Panc1 (cell line): ENCODE data around the gene TMA7. TPM values are rescaled to one million over a fixed set of nuclear protein-coding genes. Genes with fewer than 3 reads are reported as not detected.
"Not testable (repeated sequence)": the region's sequence is repeated elsewhere in the genome, so short reads cannot be mapped to it uniquely, and the experiment has no call there.

Experiments used
- ATAC-seq: fragments of 200-7000 bp; cut with Tn5 transposase; 2 replicates; pipeline ENCODE4 v1.9.1; 2020; ENCODE audit warnings: mild to moderate bottlenecking, moderate library complexity
- BruUV-seq: library from RNA; stranded (reverse); fragments of 400-500 nt; replicated peaks from 2 replicates; lab custom pipeline; 2021; lab: Mats Ljungman, UMichigan
- CTCF ChIA-PET: fragments of 300-600 bp; sonication (Branson Sonifier 250); formaldehyde crosslinking; loops from one replicate; lab custom pipeline; 2022; ENCODE audit warnings: antibody characterized with exemption; lab: Charles Lee
- POLR2A ChIA-PET: fragments of 300-600 bp; sonication (Branson Sonifier 250); formaldehyde crosslinking; loops from one replicate; lab custom pipeline; 2022; ENCODE audit warnings: antibody characterized with exemption; lab: Charles Lee
- DNase-seq: peaks from one replicate; pipeline ENCODE4 v3.0.0-alpha.2; 2010; ENCODE audit warnings: low read depth, low spot score
- H3K27ac ChIP-seq: 2 replicates; pipeline ENCODE4 v1.5.1; 2011; ENCODE audit warnings: mild to moderate bottlenecking, low read length, inconsistent platforms
- H3K27me3 ChIP-seq: fragments of 200-500 bp; sonication (Bioruptor generic); 2 replicates; pipeline ENCODE4 v1.6.0; 2014; ENCODE audit warnings: low read length, inconsistent platforms; ENCODE audit not compliant: control insufficient read depth, insufficient read depth
- H3K36me3 ChIP-seq: fragments of 200-500 bp; sonication (Bioruptor generic); 2 replicates; pipeline ENCODE4 v1.5.1; 2014; ENCODE audit warnings: inconsistent platforms, mild to moderate bottlenecking, low read length, moderate library complexity; ENCODE audit not compliant: control insufficient read depth, insufficient read depth
- H3K4me1 ChIP-seq: 2 replicates; pipeline ENCODE4 v1.5.1; 2011; ENCODE audit warnings: inconsistent platforms, mild to moderate bottlenecking, low read length, moderate library complexity; ENCODE audit not compliant: control insufficient read depth, insufficient read depth
- H3K4me3 ChIP-seq, 2 experiments: 2 replicates each; pipeline ENCODE4 v1.5.1; 2011 to 2012; ENCODE audit warnings: low read depth in 2 of 2, low read length in 2 of 2, mild to moderate bottlenecking in 2 of 2, inconsistent platforms in 1 of 2, moderate library complexity in 1 of 2
- H3K9me3 ChIP-seq: fragments of 200-500 bp; sonication (Bioruptor generic); 2 replicates; pipeline ENCODE4 v1.5.1; 2014; ENCODE audit warnings: low read depth, mild to moderate bottlenecking, inconsistent platforms, low read length, moderate library complexity; ENCODE audit not compliant: control insufficient read depth, insufficient read depth
- POLR2AphosphoS5 ChIP-seq: IDR thresholded peaks from 2 replicates; pipeline ENCODE4 v1.6.1; 2012; ENCODE audit warnings: mild to moderate bottlenecking, low read depth, low read length, moderate library complexity
- REST ChIP-seq, 2 experiments: IDR thresholded peaks; 2 replicates each; pipeline ENCODE4 v1.6.1; 2011 to 2012; ENCODE audit warnings: low read depth in 2 of 2, control low read depth in 1 of 2, low read length in 1 of 2, mild to moderate bottlenecking in 1 of 2, moderate library complexity in 1 of 2; ENCODE audit not compliant: insufficient read depth in 1 of 2
- SIN3A ChIP-seq: IDR thresholded peaks from 2 replicates; pipeline ENCODE4 v1.6.1; 2012; ENCODE audit warnings: low read depth, mild to moderate bottlenecking, low read length, moderate library complexity, borderline replicate concordance; ENCODE audit not compliant: insufficient read depth
- TCF7L2 ChIP-seq: IDR thresholded peaks from 2 replicates; pipeline ENCODE4 v1.6.1; 2011; ENCODE audit warnings: mild to moderate bottlenecking, low read depth, low read length, inconsistent platforms
- in situ Hi-C: cut with HindIII; loops from 2 replicates; pipeline ENCODE4 v1.10.0; 2016; ENCODE audit warnings: low sequenced_read_pairs, low pct_unique_long_range_greater_than_20kb
- intact Hi-C: fragments of 100-400 bp; cut with micrococcal nuclease; formaldehyde crosslinking; loops from one replicate; pipeline ENCODE4 v1.10.0; 2022; ENCODE audit not compliant: unreplicated experiment
- total RNA-seq: library from RNA; stranded (reverse); gene quantifications from one replicate; pipeline ENCODE4 v1.2.1, GENCODE V29; 2021; ENCODE audit not compliant: unreplicated experiment
- TF ChIP-seq, protein P1 (sequence below): fragments of 450-650 bp; IDR thresholded peaks from 2 replicates; pipeline ENCODE4 v1.5.1; 2017; ENCODE audit warnings: mild to moderate bottlenecking

The TMA7 gene
- total RNA-seq, 1 experiment from 2014 or later, result 175 TPM

GRCh38 chr3:48400824-48401433, 39.1 kb upstream of the TMA7 start:
- Histone ChIP-seq H3K4me3 (no peak overlapping the region), H3K27me3 (no peaks in the 10 kb centered on the region), H3K36me3 (no peaks in the 10 kb centered on the region), H3K4me1 (no peaks in the 10 kb centered on the region), H3K9me3 (no peaks in the 10 kb centered on the region), H3K27ac (no peak overlapping the region)
- ChIA-PET CTCF (interaction anchor here (0.6 to 5.2 kb wide), 11 partner anchors 13 to 1503 kb away, joined by 3 to 98 read pairs (median 4); partner anchors contain the start of genes CCDC51, MST1R and TMA7), POLR2A (interaction anchor here (0.6 to 0.9 kb wide), 2 partner anchors 35 to 93 kb away, joined by 3 to 4 read pairs; no protein-coding TSS in a partner anchor)
- in situ Hi-C loops, result no loop called here
- no peak for TF ChIP-seq POLR2AphosphoS5
- TF ChIP-seq, protein P1, sequence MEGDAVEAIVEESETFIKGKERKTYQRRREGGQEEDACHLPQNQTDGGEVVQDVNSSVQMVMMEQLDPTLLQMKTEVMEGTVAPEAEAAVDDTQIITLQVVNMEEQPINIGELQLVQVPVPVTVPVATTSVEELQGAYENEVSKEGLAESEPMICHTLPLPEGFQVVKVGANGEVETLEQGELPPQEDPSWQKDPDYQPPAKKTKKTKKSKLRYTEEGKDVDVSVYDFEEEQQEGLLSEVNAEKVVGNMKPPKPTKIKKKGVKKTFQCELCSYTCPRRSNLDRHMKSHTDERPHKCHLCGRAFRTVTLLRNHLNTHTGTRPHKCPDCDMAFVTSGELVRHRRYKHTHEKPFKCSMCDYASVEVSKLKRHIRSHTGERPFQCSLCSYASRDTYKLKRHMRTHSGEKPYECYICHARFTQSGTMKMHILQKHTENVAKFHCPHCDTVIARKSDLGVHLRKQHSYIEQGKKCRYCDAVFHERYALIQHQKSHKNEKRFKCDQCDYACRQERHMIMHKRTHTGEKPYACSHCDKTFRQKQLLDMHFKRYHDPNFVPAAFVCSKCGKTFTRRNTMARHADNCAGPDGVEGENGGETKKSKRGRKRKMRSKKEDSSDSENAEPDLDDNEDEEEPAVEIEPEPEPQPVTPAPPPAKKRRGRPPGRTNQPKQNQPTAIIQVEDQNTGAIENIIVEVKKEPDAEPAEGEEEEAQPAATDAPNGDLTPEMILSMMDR, result peak; percentile 81
- no TSS peak for BruUV-seq
- ATAC-seq (peak; percentile 80), DNase-seq (peak; percentile 32)
- intact Hi-C loops, result loop anchor here (5.0 kb wide), 1 partner anchor 36 kb away; no protein-coding TSS in a partner anchor

DNA sequence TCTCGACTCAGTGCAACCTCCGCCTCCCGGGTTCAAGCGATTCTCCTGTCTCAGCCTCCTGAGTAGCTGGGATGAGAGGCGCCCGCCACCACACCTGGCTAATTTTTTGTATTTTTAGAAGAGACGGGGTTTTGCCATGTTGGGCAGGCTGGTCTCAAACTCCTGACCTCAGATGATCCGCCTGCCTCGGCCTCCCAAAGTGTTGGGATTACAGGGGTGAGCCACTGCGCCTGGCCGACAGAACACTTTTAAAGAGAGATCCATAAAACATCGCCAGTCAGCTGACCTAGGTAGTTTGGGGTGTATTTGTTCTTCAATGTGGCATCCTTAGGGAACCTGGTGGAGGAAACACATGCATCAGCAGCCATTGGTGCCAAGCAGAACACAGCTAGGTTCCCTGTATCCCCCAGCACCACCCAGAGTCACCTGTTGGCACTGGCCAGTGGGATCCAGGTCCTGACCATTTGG, 38.6 kb upstream of the TMA7 start:
- in situ Hi-C loops, DNase-seq, H3K4me3 ChIP-seq, H3K27me3 ChIP-seq, H3K27ac ChIP-seq, H3K4me1 ChIP-seq, H3K36me3 ChIP-seq, ATAC-seq, BruUV-seq, H3K9me3 ChIP-seq: not testable (repeated sequence)
- CTCF ChIA-PET, result interaction anchor here (0.6 to 5.2 kb wide), 10 partner anchors 13 to 209 kb away, joined by 3 to 98 read pairs (median 6); partner anchors contain the start of genes CCDC51 and TMA7
- POLR2A ChIA-PET, result interaction anchor here (0.5 to 0.9 kb wide), 3 partner anchors 35 to 92 kb away, joined by 3 to 5 read pairs (median 4); no protein-coding TSS in a partner anchor
- intact Hi-C loops, result loop anchor here (5.0 kb wide), 1 partner anchor 36 kb away; no protein-coding TSS in a partner anchor

DNA sequence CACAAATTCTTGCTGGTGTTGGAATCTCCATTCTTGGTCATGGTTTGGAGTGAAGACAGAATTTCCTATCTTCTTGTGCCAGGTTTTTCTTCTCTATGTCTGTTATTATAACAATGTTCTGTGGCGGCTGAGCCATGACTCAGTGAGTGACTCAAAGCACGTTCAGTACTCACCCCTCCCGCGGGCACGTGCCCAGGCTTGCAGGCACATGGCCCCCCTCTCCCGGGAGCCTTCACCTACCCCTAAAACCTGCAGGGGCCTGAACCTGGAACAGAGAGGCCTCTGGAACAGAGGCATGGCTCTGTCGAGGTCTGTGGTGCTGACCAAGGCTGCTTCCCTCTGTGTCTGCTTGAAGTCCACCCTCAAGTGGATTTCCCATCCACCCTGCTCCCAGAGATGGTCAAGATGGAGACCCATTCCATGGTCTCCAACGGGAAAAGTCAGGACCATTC, 37.8 kb upstream of the TMA7 start:
- intact Hi-C loops, result loop anchor here (5.0 kb wide), 1 partner anchor 35 kb away; no protein-coding TSS in a partner anchor

More for the DNA sequence above, 37.8 kb upstream of the TMA7 start:
- Histone ChIP-seq H3K4me3 (no peak overlapping the region), H3K36me3 (no peaks in the 10 kb centered on the region), H3K4me1 (no peaks in the 10 kb centered on the region), H3K9me3 (no peaks in the 10 kb centered on the region), H3K27ac (no peak overlapping the region), H3K27me3 (no peaks in the 10 kb centered on the region)
- in situ Hi-C loops, result no loop called here
- no TSS peak for BruUV-seq
- CTCF ChIA-PET, result interaction anchor here (5.2 kb wide), 1 partner anchor 34 kb away, joined by 98 read pairs; no protein-coding TSS in a partner anchor
- ATAC-seq, result 0 out of 2 replicates have a peak, but pooled peaks have one; percentile 38
- DNase-seq, result no peak
- TF ChIP-seq REST (IDR thresholded peaks at IDR 0.05; ENCODE audit: insufficient read depth in 1 of 2, low read depth in 2 of 2, low read length in 1 of 2) (no peak), TCF7L2 (no peak), SIN3A (no peak), POLR2AphosphoS5 (no peak)
- TF ChIP-seq, protein P1, result no peak
- POLR2A ChIA-PET, result interaction anchor here (0.7 kb wide), 1 partner anchor 31 kb away, joined by 3 read pairs; no protein-coding TSS in a partner anchor
